ENCODE data around the gene ATP6V0C. TPM values are rescaled to one million over a fixed set of nuclear protein-coding genes. Genes with fewer than 3 reads are reported as not detected.
"Not testable (repeated sequence)": the region's sequence is repeated elsewhere in the genome, so short reads cannot be mapped to it uniquely, and the experiment has no call there.

The ATP6V0C gene
- total and polyA plus RNA-seq, 9 donors, result 12.5 to 141 (median 119) TPM

- not testable (repeated sequence) for H3K9me3 ChIP-seq (replicated peaks; ENCODE audit: control insufficient read depth, low read depth, low read length); H3K27me3 ChIP-seq (ENCODE audit: control insufficient read depth, insufficient read depth, low read length); H3K27ac ChIP-seq (ENCODE audit: low read length); H3K4me3 ChIP-seq (ENCODE audit: low read length); H3K4me1 ChIP-seq (ENCODE audit: control insufficient read depth, insufficient read depth, low read length); H3K36me3 ChIP-seq (ENCODE audit: control insufficient read depth, insufficient read depth, low read length); DNase-seq
- WGBS (ENCODE audit: insufficient coverage), result no CpG with 5 or more reads among the region's 13 CpGs
These were observed 41.1 kb downstream of the ATP6V0C start for GRCh38 chr16:2554709-2555425.

GRCh38 chr16:2557150-2557549 lies 43.4 kb downstream of the ATP6V0C start:
- no CpG with 5 or more reads among the region's 15 CpGs for WGBS (ENCODE audit: insufficient coverage)
- not testable (repeated sequence) for DNase-seq; H3K36me3 ChIP-seq (ENCODE audit: control insufficient read depth, insufficient read depth, low read length); H3K4me3 ChIP-seq (ENCODE audit: low read length); H3K27me3 ChIP-seq (ENCODE audit: control insufficient read depth, insufficient read depth, low read length); H3K4me1 ChIP-seq (ENCODE audit: control insufficient read depth, insufficient read depth, low read length); H3K9me3 ChIP-seq (replicated peaks; ENCODE audit: control insufficient read depth, low read depth, low read length); H3K27ac ChIP-seq (ENCODE audit: low read length)

- not testable (repeated sequence) for H3K27me3 ChIP-seq (ENCODE audit: control insufficient read depth, insufficient read depth, low read length); H3K4me3 ChIP-seq (ENCODE audit: low read length); H3K9me3 ChIP-seq (replicated peaks; ENCODE audit: control insufficient read depth, low read depth, low read length); H3K27ac ChIP-seq (ENCODE audit: low read length); H3K4me1 ChIP-seq (ENCODE audit: control insufficient read depth, insufficient read depth, low read length); H3K36me3 ChIP-seq (ENCODE audit: control insufficient read depth, insufficient read depth, low read length); DNase-seq
- no CpG with 5 or more reads among the region's 17 CpGs for WGBS (ENCODE audit: insufficient coverage)
These were observed 46.5 kb downstream of the ATP6V0C start for GRCh38 chr16:2560131-2560797.

GRCh38 chr16:2560798-2561133 lies 47.0 kb downstream of the ATP6V0C start:
- H3K9me3 ChIP-seq (replicated peaks; ENCODE audit: control insufficient read depth, low read depth, low read length); H3K4me1 ChIP-seq (ENCODE audit: control insufficient read depth, insufficient read depth, low read length); H3K4me3 ChIP-seq (ENCODE audit: low read length); H3K27ac ChIP-seq (ENCODE audit: low read length); H3K27me3 ChIP-seq (ENCODE audit: control insufficient read depth, insufficient read depth, low read length); DNase-seq; H3K36me3 ChIP-seq (ENCODE audit: control insufficient read depth, insufficient read depth, low read length): not testable (repeated sequence)
- WGBS (ENCODE audit: insufficient coverage), result 0% methylated on average over 2 of the region's 4 CpGs

- H3K9me3 ChIP-seq (replicated peaks; ENCODE audit: control insufficient read depth, low read depth, low read length); H3K27ac ChIP-seq (ENCODE audit: low read length); H3K27me3 ChIP-seq (ENCODE audit: control insufficient read depth, insufficient read depth, low read length); H3K4me3 ChIP-seq (ENCODE audit: low read length); DNase-seq; H3K36me3 ChIP-seq (ENCODE audit: control insufficient read depth, insufficient read depth, low read length); H3K4me1 ChIP-seq (ENCODE audit: control insufficient read depth, insufficient read depth, low read length): not testable (repeated sequence)
- WGBS (ENCODE audit: insufficient coverage), result no CpG with 5 or more reads among the region's 6 CpGs
These were observed 53.8 kb downstream of the ATP6V0C start for GRCh38 chr16:2567506-2567905.

- H3K27me3 ChIP-seq (ENCODE audit: control insufficient read depth, insufficient read depth, low read length); H3K27ac ChIP-seq (ENCODE audit: low read length); H3K9me3 ChIP-seq (replicated peaks; ENCODE audit: control insufficient read depth, low read depth, low read length); H3K4me3 ChIP-seq (ENCODE audit: low read length); H3K36me3 ChIP-seq (ENCODE audit: control insufficient read depth, insufficient read depth, low read length); H3K4me1 ChIP-seq (ENCODE audit: control insufficient read depth, insufficient read depth, low read length); DNase-seq: not testable (repeated sequence)
- no CpG with 5 or more reads among the region's 11 CpGs for WGBS (ENCODE audit: insufficient coverage)
These were observed 54.8 kb downstream of the ATP6V0C start for GRCh38 chr16:2568573-2568972.

Other genes starting within 250 kb of the ATP6V0C start
- 80.7 TPM for gene RNPS1, start 245.8 kb upstream of the ATP6V0C start, total RNA-seq
- 100 to 1,000 TPM; 169 to 198 (median 188) TPM for gene RNPS1, start 245.8 kb upstream of the ATP6V0C start, polyA plus RNA-seq (ENCODE audit: insufficient read depth in 1 of 8, insufficient read length in 8 of 8, low replicate concordance in 1 of 8)
- 7.5 TPM for gene ABCA3, start 173.2 kb upstream of the ATP6V0C start, total RNA-seq
- 10 to 100 TPM; 11.5 to 17.6 (median 15.9) TPM for gene ABCA3, start 173.2 kb upstream of the ATP6V0C start, polyA plus RNA-seq (ENCODE audit: insufficient read depth in 1 of 8, insufficient read length in 8 of 8, low replicate concordance in 1 of 8)
- 7.3 TPM for gene CCNF, start 84.5 kb upstream of the ATP6V0C start, total RNA-seq
- gene CCNF, start 84.5 kb upstream of the ATP6V0C start, polyA plus RNA-seq (ENCODE audit: insufficient read depth in 1 of 8, insufficient read length in 8 of 8, low replicate concordance in 1 of 8), result 1 to 10 TPM; 5.3 to 9.1 (median 8.0) TPM
- gene TEDC2, start 53.8 kb upstream of the ATP6V0C start, total RNA-seq, result 5.3 TPM
- gene TEDC2, start 53.8 kb upstream of the ATP6V0C start, polyA plus RNA-seq (ENCODE audit: insufficient read depth in 1 of 8, insufficient read length in 8 of 8, low replicate concordance in 1 of 8), result 1 to 10 TPM; 4.4 to 6.6 (median 5.4) TPM
- 3.4 TPM for gene NTN3, start 42.7 kb upstream of the ATP6V0C start, total RNA-seq
- 1 to 10 TPM; 1.7 to 4.0 (median 2.6) TPM for gene NTN3, start 42.7 kb upstream of the ATP6V0C start, polyA plus RNA-seq (ENCODE audit: insufficient read depth in 1 of 8, insufficient read length in 8 of 8, low replicate concordance in 1 of 8)
- gene TBC1D24, start 38.8 kb upstream of the ATP6V0C start, total RNA-seq, result 17.3 TPM
- gene TBC1D24, start 38.8 kb upstream of the ATP6V0C start, polyA plus RNA-seq (ENCODE audit: insufficient read depth in 1 of 8, insufficient read length in 8 of 8, low replicate concordance in 1 of 8), result 10 to 100 TPM; 13.7 to 23.0 (median 19.6) TPM
- 16.8 TPM for gene AMDHD2, start 6.4 kb downstream of the ATP6V0C start, total RNA-seq
- gene AMDHD2, start 6.4 kb downstream of the ATP6V0C start, polyA plus RNA-seq (ENCODE audit: insufficient read depth in 1 of 8, insufficient read length in 8 of 8, low replicate concordance in 1 of 8), result 10 to 100 TPM; 10.1 to 17.8 (median 15.0) TPM
- 0.04 TPM for gene CEMP1, start 17.5 kb downstream of the ATP6V0C start, total RNA-seq
- gene CEMP1, start 17.5 kb downstream of the ATP6V0C start, polyA plus RNA-seq (ENCODE audit: insufficient read depth in 1 of 8, insufficient read length in 8 of 8, low replicate concordance in 1 of 8), result 1 to 10 TPM in 5 of 8 donors, under 1 TPM in 3; 0.20 to 3.2 (median 1.3) TPM
- gene PDPK1, start 24.1 kb downstream of the ATP6V0C start, total RNA-seq, result 14.9 TPM
- 10 to 100 TPM; 16.8 to 37.3 (median 28.5) TPM for gene PDPK1, start 24.1 kb downstream of the ATP6V0C start, polyA plus RNA-seq (ENCODE audit: insufficient read depth in 1 of 8, insufficient read length in 8 of 8, low replicate concordance in 1 of 8)
- gene KCTD5, start 168.6 kb downstream of the ATP6V0C start, total RNA-seq, result 15.6 TPM
- 10 to 100 TPM; 20.7 to 27.1 (median 23.2) TPM for gene KCTD5, start 168.6 kb downstream of the ATP6V0C start, polyA plus RNA-seq (ENCODE audit: insufficient read depth in 1 of 8, insufficient read length in 8 of 8, low replicate concordance in 1 of 8)
- gene PRSS27, start 206.3 kb downstream of the ATP6V0C start, total RNA-seq, result 0.75 TPM
- gene PRSS27, start 206.3 kb downstream of the ATP6V0C start, polyA plus RNA-seq (ENCODE audit: insufficient read depth in 1 of 8, insufficient read length in 8 of 8, low replicate concordance in 1 of 8), result 1 to 10 TPM in 7 of 8 donors, under 1 TPM in 1; 0.92 to 1.8 (median 1.6) TPM
- gene SRRM2, start 238.7 kb downstream of the ATP6V0C start, total RNA-seq, result 103 TPM
- gene SRRM2, start 238.7 kb downstream of the ATP6V0C start, polyA plus RNA-seq (ENCODE audit: insufficient read depth in 1 of 8, insufficient read length in 8 of 8, low replicate concordance in 1 of 8), result 100 to 1,000 TPM; 377 to 610 (median 519) TPM